Osteocyte (in vitro differentiated cells): ENCODE data around the gene LGR5. TPM values are rescaled to one million over a fixed set of nuclear protein-coding genes. Genes with fewer than 3 reads are reported as not detected.

ENCODE experiments used
- DNase-seq: peaks from one replicate; pipeline ENCODE4 v3.0.0; 2021; ENCODE audit warnings: mixed read lengths; ENCODE audit not compliant: unreplicated experiment; ENCODE audit errors: extremely low spot score
- H3K27ac Mint-ChIP-seq: one replicate; pipeline ENCODE4 v1.8.0; 2021; ENCODE audit warnings: mild to moderate bottlenecking, mixed read lengths; ENCODE audit not compliant: unreplicated experiment
- H3K27me3 Mint-ChIP-seq: one replicate; pipeline ENCODE4 v1.8.0; 2021; ENCODE audit warnings: mixed read lengths; ENCODE audit not compliant: unreplicated experiment
- H3K36me3 Mint-ChIP-seq: one replicate; pipeline ENCODE4 v1.8.0; 2021; ENCODE audit warnings: mixed read lengths; ENCODE audit not compliant: unreplicated experiment
- H3K4me1 Mint-ChIP-seq: one replicate; pipeline ENCODE4 v1.8.0; 2021; ENCODE audit warnings: mixed read lengths; ENCODE audit not compliant: unreplicated experiment
- H3K4me3 Mint-ChIP-seq: one replicate; pipeline ENCODE4 v1.8.0; 2021; ENCODE audit warnings: mild to moderate bottlenecking, moderate library complexity, mixed read lengths; ENCODE audit not compliant: unreplicated experiment
- H3K9me3 Mint-ChIP-seq: one replicate; pipeline ENCODE4 v1.8.0; 2021; ENCODE audit warnings: mixed read lengths; ENCODE audit not compliant: unreplicated experiment
- total RNA-seq: library from RNA; stranded (reverse); gene quantifications from 2 replicates; pipeline ENCODE4 v1.2.1, GENCODE V29; 2021
- TF ChIP-seq, protein P1 (sequence below): fragments of 200-600 bp; sonication (generic); IDR thresholded peaks from 2 replicates; pipeline ENCODE4 v1.5.0; 2021; ENCODE audit warnings: antibody characterized with exemption, mild to moderate bottlenecking, moderate library complexity

LGR5 gene
- total RNA-seq, 1 donor from 2014 or later: 55.8 TPM

DNA sequence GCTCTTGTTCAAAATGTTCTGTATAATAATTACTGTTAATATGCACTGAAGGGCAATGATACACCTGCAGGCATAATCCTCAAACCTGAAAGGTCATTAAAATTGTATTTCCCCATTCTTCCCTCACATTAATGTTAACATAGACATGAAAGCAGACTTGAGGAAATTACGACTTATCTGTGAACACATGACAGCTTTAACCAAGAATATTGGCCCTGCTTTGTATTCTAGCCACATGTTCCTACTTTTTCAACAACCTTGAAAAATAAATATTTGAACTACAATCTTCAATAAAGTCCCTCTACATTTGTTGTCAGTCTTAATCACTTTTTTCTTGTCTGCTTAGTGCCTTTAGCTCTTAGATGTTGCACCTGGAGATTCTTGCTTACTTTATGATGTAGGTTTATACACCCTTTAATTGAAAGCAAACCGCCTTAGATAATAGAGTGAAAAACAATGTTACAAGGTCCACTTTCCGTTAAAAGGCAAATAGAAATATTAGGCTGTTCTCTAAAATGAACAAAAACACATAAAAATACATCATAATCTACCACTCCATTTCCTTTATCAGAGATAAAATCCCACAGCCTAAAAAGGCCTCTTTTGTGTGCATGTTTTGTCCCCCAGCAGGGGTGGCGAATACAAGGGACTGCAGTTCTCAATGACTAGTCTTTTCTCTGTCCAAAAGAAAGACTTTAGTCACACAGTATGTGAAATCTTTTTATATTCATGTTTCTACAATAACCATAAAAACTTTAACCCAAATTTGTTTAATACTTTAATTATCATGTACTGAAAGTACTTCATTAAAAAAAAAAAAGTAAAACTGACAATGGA lies 168.1 kb downstream of the LGR5 start:
- Mint-ChIP-seq H3K9me3 (no peaks in the 10 kb centered on the region), H3K4me1 (no peaks in the 10 kb centered on the region), H3K36me3 (peaks cover 61% of the 10 kb centered on the region), H3K4me3 (no peak overlapping the region), H3K27ac (no peak overlapping the region), H3K27me3 (no peaks in the 10 kb centered on the region)
- no peak for DNase-seq
- TF ChIP-seq, protein P1, sequence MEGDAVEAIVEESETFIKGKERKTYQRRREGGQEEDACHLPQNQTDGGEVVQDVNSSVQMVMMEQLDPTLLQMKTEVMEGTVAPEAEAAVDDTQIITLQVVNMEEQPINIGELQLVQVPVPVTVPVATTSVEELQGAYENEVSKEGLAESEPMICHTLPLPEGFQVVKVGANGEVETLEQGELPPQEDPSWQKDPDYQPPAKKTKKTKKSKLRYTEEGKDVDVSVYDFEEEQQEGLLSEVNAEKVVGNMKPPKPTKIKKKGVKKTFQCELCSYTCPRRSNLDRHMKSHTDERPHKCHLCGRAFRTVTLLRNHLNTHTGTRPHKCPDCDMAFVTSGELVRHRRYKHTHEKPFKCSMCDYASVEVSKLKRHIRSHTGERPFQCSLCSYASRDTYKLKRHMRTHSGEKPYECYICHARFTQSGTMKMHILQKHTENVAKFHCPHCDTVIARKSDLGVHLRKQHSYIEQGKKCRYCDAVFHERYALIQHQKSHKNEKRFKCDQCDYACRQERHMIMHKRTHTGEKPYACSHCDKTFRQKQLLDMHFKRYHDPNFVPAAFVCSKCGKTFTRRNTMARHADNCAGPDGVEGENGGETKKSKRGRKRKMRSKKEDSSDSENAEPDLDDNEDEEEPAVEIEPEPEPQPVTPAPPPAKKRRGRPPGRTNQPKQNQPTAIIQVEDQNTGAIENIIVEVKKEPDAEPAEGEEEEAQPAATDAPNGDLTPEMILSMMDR: no peak

DNA sequence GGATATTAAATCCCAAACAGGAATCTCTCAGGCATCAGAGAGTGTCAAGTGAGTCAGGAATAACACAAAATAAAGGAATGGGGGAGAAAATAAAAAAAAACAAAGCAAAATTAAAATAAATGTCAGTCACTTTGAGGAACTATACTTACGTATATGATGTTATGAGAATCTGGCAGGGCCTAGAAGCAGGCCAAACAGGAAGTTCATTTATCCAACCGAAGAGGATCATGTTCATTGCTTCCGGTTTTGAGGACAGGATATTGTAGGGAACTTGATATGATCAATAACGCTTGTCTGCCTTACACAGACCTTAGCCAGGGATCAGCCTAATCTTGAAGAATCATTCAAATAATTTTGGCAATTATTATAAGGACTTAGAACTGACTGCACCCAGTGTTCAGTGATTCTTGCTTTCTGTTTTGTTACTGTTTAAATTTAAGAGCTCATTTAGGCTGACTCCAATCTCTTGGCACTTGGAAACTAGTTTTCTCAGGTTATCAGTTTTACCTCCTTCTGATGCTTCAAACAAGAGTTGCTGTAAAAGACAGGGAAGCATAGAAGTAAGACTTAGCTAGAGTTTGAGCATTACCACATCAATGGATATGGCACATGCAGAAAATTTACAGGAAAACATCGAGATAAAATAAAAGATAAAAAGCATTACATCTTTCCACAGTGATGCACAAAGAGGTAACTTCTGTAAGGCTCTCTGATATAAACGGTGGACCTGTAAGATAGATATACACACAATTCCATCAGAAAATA lies 170.6 kb downstream of the LGR5 start:
- no peak overlapping the region for H3K27ac Mint-ChIP-seq

DNA sequence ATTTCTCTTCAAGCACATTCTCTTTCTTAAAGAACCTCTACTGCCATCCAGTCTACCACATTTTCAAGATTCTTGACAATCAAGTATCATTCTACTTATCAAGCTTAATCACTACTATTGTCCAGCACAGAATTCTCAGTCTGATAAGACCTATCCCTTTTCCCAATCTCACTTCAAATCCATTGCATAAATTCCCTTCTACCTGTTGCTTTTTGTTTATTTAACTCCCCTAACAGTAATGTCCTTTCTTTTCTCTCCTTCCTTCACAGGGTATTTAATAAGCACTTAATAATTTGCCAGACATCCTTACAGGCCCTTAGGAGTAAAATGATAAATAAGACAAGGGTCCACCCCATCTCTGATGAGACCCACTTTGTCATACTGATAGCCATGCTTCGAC lies 182.3 kb downstream of the LGR5 start:
- H3K36me3 Mint-ChIP-seq: peaks cover 66% of the 10 kb centered on the region
- no peak for DNase-seq
- no peaks in the 10 kb centered on the region for H3K27me3 Mint-ChIP-seq
- H3K4me1 Mint-ChIP-seq: peaks cover 9% of the 10 kb centered on the region
- no peak overlapping the region for H3K4me3 Mint-ChIP-seq
- no peaks in the 10 kb centered on the region for H3K9me3 Mint-ChIP-seq
- TF ChIP-seq, protein P1: no peak
- no peak overlapping the region for H3K27ac Mint-ChIP-seq

More for the DNA sequence above, 170.6 kb downstream of the LGR5 start:
- TF ChIP-seq, protein P1: no peak
- Mint-ChIP-seq H3K4me3 (no peak overlapping the region), H3K4me1 (no peaks in the 10 kb centered on the region), H3K27me3 (no peaks in the 10 kb centered on the region), H3K9me3 (no peaks in the 10 kb centered on the region), H3K36me3 (peaks cover 65% of the 10 kb centered on the region)
- DNase-seq: no peak

DNA sequence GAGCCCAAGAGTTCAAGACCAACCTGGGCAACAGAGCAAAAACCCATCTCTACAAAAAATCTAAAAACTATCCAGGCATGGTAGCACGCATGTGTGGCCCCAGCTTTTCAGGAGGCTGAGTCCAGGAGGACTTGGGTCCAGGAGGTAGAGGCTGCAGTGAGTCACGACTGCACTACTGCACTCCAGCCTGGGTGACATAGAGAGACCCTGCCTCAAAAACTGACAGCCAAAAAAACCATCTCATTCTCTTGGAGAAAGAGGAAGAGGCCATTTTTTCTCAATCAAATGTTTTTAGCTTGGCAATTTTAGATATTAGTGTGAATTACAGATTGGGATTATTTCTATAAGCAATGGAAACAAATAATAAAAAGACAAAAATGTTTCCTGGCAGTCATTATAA lies 185.9 kb downstream of the LGR5 start:
- H3K4me3 Mint-ChIP-seq: no peak overlapping the region
- peaks cover 15% of the 10 kb centered on the region for H3K4me1 Mint-ChIP-seq
- DNase-seq: no peak
- H3K27me3 Mint-ChIP-seq: no peaks in the 10 kb centered on the region
- H3K9me3 Mint-ChIP-seq: no peaks in the 10 kb centered on the region
- no peak overlapping the region for H3K27ac Mint-ChIP-seq
- TF ChIP-seq, protein P1: no peak
- peaks cover 61% of the 10 kb centered on the region for H3K36me3 Mint-ChIP-seq

DNA sequence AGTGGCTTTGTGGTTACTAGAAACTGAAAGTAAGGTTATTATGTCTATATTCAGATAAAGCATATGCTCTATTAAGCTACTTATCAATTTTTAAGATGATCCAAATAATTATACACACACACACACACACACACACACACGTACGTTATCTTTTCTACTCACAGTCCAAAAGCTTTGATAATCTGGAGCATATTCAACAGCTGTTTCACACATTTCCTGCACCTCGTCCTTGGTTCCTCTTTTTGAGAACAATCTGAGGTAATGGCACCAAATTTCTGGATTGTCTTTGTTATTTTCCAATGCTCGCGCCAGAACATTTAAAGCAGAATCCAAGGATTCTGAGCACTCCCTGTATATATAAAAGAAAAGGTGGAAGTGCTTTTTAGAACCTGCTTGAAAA lies 186.5 kb downstream of the LGR5 start:
- H3K9me3 Mint-ChIP-seq: no peaks in the 10 kb centered on the region
- TF ChIP-seq, protein P1: no peak
- H3K4me3 Mint-ChIP-seq: no peak overlapping the region
- no peak for DNase-seq
- no peak overlapping the region for H3K27ac Mint-ChIP-seq
- peaks cover 15% of the 10 kb centered on the region for H3K4me1 Mint-ChIP-seq
- peaks cover 62% of the 10 kb centered on the region for H3K36me3 Mint-ChIP-seq
- H3K27me3 Mint-ChIP-seq: no peaks in the 10 kb centered on the region
